ENCODE measurements around the gene PRKACB. TPM values are rescaled to one million over a fixed set of nuclear protein-coding genes. Genes with fewer than 3 reads are reported as not detected.
A peak's percentile ranks its signal among the peaks of the same experiment; 100 is the strongest.
"Not testable (repeated sequence)": the region's sequence is repeated elsewhere in the genome, so short reads cannot be mapped to it uniquely, and the experiment has no call there.

PRKACB gene
- total RNA-seq, 1 donor from 2014 or later = 33.8 TPM

- DNase-seq (ENCODE audit: missing footprints) (no peak), ATAC-seq (no peak)
- intact Hi-C loops (cut with DNase I) = no loop called here
These were observed 54.8 kb downstream of the PRKACB start for GRCh38 chr1:84198832-84199231.

- intact Hi-C loops (cut with DNase I) = no loop called here
- no peak for DNase-seq (ENCODE audit: missing footprints)
- ATAC-seq = no peak
These were observed 55.2 kb downstream of the PRKACB start for GRCh38 chr1:84199257-84199656.

GRCh38 chr1:84202126-84202525 lies 58.1 kb downstream of the PRKACB start:
- DNase-seq (ENCODE audit: missing footprints) (no peak), ATAC-seq (no peak)
- intact Hi-C loops (cut with DNase I) = no loop called here

GRCh38 chr1:84206375-84206774 lies 62.3 kb downstream of the PRKACB start:
- ATAC-seq = no peak
- intact Hi-C loops (cut with DNase I) = no loop called here
- DNase-seq (ENCODE audit: missing footprints) = no peak

GRCh38 chr1:84208935-84209334 lies 64.9 kb downstream of the PRKACB start:
- intact Hi-C loops (cut with DNase I) = no loop called here
- ATAC-seq = no peak
- no peak for DNase-seq (ENCODE audit: missing footprints)

GRCh38 chr1:84214115-84214956 lies 70.3 kb downstream of the PRKACB start:
- intact Hi-C loops (cut with DNase I) = no loop called here
- DNase-seq (ENCODE audit: missing footprints) (no peak), ATAC-seq (no peak)

- intact Hi-C loops (cut with DNase I) = no loop called here
- ATAC-seq (no peak), DNase-seq (ENCODE audit: missing footprints) (no peak)
These were observed 73.2 kb downstream of the PRKACB start for GRCh38 chr1:84217239-84217638.

- ATAC-seq = no peak
- no peak for DNase-seq (ENCODE audit: missing footprints)
- intact Hi-C loops (cut with DNase I) = no loop called here
These were observed 79.8 kb downstream of the PRKACB start for GRCh38 chr1:84223751-84224432.

- DNase-seq (ENCODE audit: missing footprints) (no peak), ATAC-seq (peak; percentile 16)
- intact Hi-C loops (cut with DNase I) = no loop called here
These were observed 80.8 kb downstream of the PRKACB start for GRCh38 chr1:84224905-84225304.

- DNase-seq (ENCODE audit: missing footprints) = no peak
- intact Hi-C loops (cut with DNase I) = no loop called here
- no peak for ATAC-seq
These were observed 81.6 kb downstream of the PRKACB start for GRCh38 chr1:84225646-84226045.

- intact Hi-C loops (cut with DNase I); DNase-seq (ENCODE audit: missing footprints); ATAC-seq: not testable (repeated sequence)
These were observed 88.6 kb downstream of the PRKACB start for GRCh38 chr1:84232676-84233075.

GRCh38 chr1:84236256-84236655 lies 92.2 kb downstream of the PRKACB start:
- ATAC-seq = no peak
- intact Hi-C loops (cut with DNase I) = no loop called here
- DNase-seq (ENCODE audit: missing footprints) = no peak

- no peak for ATAC-seq
- intact Hi-C loops (cut with DNase I) = no loop called here
These were observed 98.6 kb downstream of the PRKACB start for GRCh38 chr1:84242641-84243040.

GRCh38 chr1:84245563-84245962 lies 101.5 kb downstream of the PRKACB start:
- DNase-seq (ENCODE audit: missing footprints) = no peak
- ATAC-seq = no peak
- intact Hi-C loops (cut with DNase I) = no loop called here

More at GRCh38 chr1:84242641-84243040, 98.6 kb downstream of the PRKACB start:
- DNase-seq (ENCODE audit: missing footprints) = no peak

- intact Hi-C loops (cut with DNase I) = no loop called here
- ATAC-seq = no peak
- no peak for DNase-seq (ENCODE audit: missing footprints)
These were observed 102.1 kb downstream of the PRKACB start for GRCh38 chr1:84246213-84246612.

GRCh38 chr1:84247425-84248220 lies 103.6 kb downstream of the PRKACB start:
- no peak for ATAC-seq
- DNase-seq (ENCODE audit: missing footprints) = no peak
- intact Hi-C loops (cut with DNase I) = no loop called here

GRCh38 chr1:84250668-84251067 lies 106.6 kb downstream of the PRKACB start:
- intact Hi-C loops (cut with DNase I) = no loop called here
- ATAC-seq (no peak), DNase-seq (ENCODE audit: missing footprints) (no peak)

- intact Hi-C loops (cut with DNase I) = no loop called here
- DNase-seq (ENCODE audit: missing footprints) (no peak), ATAC-seq (no peak)
These were observed 109.0 kb downstream of the PRKACB start for GRCh38 chr1:84253036-84253435.

- intact Hi-C loops (cut with DNase I) = no loop called here
- ATAC-seq (peak; percentile 73), DNase-seq (ENCODE audit: missing footprints) (no peak)
These were observed 109.8 kb downstream of the PRKACB start for GRCh38 chr1:84253891-84254290.
